H9 (cell line): Measurements from ENCODE around the gene UGT1A3. TPM values are rescaled to one million over a fixed set of nuclear protein-coding genes. Genes with fewer than 3 reads are reported as not detected.

Source experiments
- DNase-seq: peaks from one replicate; pipeline ENCODE4 v3.0.0-alpha.2; 2017
- H2AFZ ChIP-seq: one replicate; pipeline ENCODE4 v1.6.1; 2013; ENCODE audit warnings: mild to moderate bottlenecking, low read length, control low read depth, moderate library complexity
- H2AK5ac ChIP-seq: 2 replicates; pipeline ENCODE4 v1.6.1; 2013; ENCODE audit warnings: low read length, control low read depth, mixed read lengths; ENCODE audit not compliant: insufficient read length
- H2BK120ac ChIP-seq: one replicate; pipeline ENCODE4 v1.6.1; 2013; ENCODE audit warnings: low read depth, mild to moderate bottlenecking, low read length, control low read depth, inconsistent platforms; ENCODE audit not compliant: poor library complexity, severe bottlenecking
- H2BK12ac ChIP-seq: 2 replicates; pipeline ENCODE4 v1.6.1; 2013; ENCODE audit warnings: low read length, control low read depth, mixed read lengths, low read depth; ENCODE audit not compliant: insufficient read length
- H2BK15ac ChIP-seq: 2 replicates; pipeline ENCODE4 v1.6.1; 2013; ENCODE audit warnings: low read depth, low read length, control low read depth
- H2BK20ac ChIP-seq: one replicate; pipeline ENCODE4 v1.6.1; 2013; ENCODE audit warnings: low read depth, mild to moderate bottlenecking, low read length, control low read depth, inconsistent platforms; ENCODE audit not compliant: poor library complexity, severe bottlenecking
- H2BK5ac ChIP-seq: 2 replicates; pipeline ENCODE4 v1.6.1; 2013; ENCODE audit warnings: low read length, control low read depth, mixed read lengths; ENCODE audit not compliant: insufficient read length
- H3K14ac ChIP-seq: 2 replicates; pipeline ENCODE4 v1.6.1; 2013; ENCODE audit warnings: low read length, control low read depth; ENCODE audit not compliant: insufficient read depth
- H3K18ac ChIP-seq: 2 replicates; pipeline ENCODE4 v1.6.1; 2013; ENCODE audit warnings: low read depth, mild to moderate bottlenecking, mixed read lengths, low read length, control low read depth; ENCODE audit not compliant: insufficient read length
- H3K23ac ChIP-seq: 2 replicates; pipeline ENCODE4 v1.6.1; 2013; ENCODE audit warnings: low read length, control low read depth, mixed read lengths, low read depth; ENCODE audit not compliant: insufficient read length
- H3K23me2 ChIP-seq: 2 replicates; pipeline ENCODE4 v1.6.1; 2013; ENCODE audit warnings: low read depth, mild to moderate bottlenecking, mixed read lengths, low read length, control low read depth; ENCODE audit not compliant: insufficient read length, poor library complexity, severe bottlenecking
- H3K27ac ChIP-seq: 2 replicates; pipeline ENCODE4 v1.5.1; 2013; ENCODE audit warnings: low read length, control low read depth, mixed read lengths, low read depth; ENCODE audit not compliant: insufficient read length
- H3K27me3 ChIP-seq: 2 replicates; pipeline ENCODE4 v1.6.1; 2013; ENCODE audit warnings: low read length, control low read depth, inconsistent platforms; ENCODE audit not compliant: insufficient read depth
- H3K4ac ChIP-seq: 2 replicates; pipeline ENCODE4 v1.6.1; 2013; ENCODE audit warnings: low read depth, mild to moderate bottlenecking, control low read depth, inconsistent platforms, low read length, moderate library complexity
- H3K4me1 ChIP-seq: 2 replicates; pipeline ENCODE4 v1.6.1; 2013; ENCODE audit warnings: low read length, control low read depth, inconsistent platforms; ENCODE audit not compliant: insufficient read depth
- H3K4me2 ChIP-seq: 2 replicates; pipeline ENCODE4 v1.6.1; 2013; ENCODE audit warnings: low read length, control low read depth, mixed read lengths; ENCODE audit not compliant: insufficient read length, insufficient read depth
- H3K56ac ChIP-seq: 2 replicates; pipeline ENCODE4 v1.6.1; 2013; ENCODE audit warnings: low read depth, mild to moderate bottlenecking, mixed read lengths, low read length, control low read depth; ENCODE audit not compliant: insufficient read length
- H3K79me1 ChIP-seq: 2 replicates; pipeline ENCODE4 v1.6.1; 2013; ENCODE audit warnings: low read depth, mild to moderate bottlenecking, moderate library complexity, low read length, control low read depth, inconsistent platforms; ENCODE audit not compliant: insufficient read depth, poor library complexity, severe bottlenecking
- H3K79me2 ChIP-seq: 2 replicates; pipeline ENCODE4 v1.6.1; 2013; ENCODE audit warnings: low read length, control low read depth, inconsistent platforms; ENCODE audit not compliant: insufficient read depth
- H3K9ac ChIP-seq: 2 replicates; pipeline ENCODE4 v1.6.1; 2013; ENCODE audit warnings: low read length, control low read depth, mixed read lengths; ENCODE audit not compliant: insufficient read length; ENCODE audit errors: extremely low read depth
- H3K9me3 ChIP-seq: one replicate; pipeline ENCODE4 v1.6.1; 2013; ENCODE audit warnings: low read depth, low read length, inconsistent platforms; ENCODE audit not compliant: control insufficient read depth
- H3T11ph ChIP-seq: one replicate; pipeline ENCODE4 v1.6.1; 2013; ENCODE audit warnings: mild to moderate bottlenecking, low read length, control low read depth, inconsistent platforms
- H4K20me1 ChIP-seq: one replicate; pipeline ENCODE4 v1.6.1; 2013; ENCODE audit not compliant: control insufficient read depth, insufficient read length, insufficient read depth
- H4K5ac ChIP-seq: 2 replicates; pipeline ENCODE4 v1.6.1; 2013; ENCODE audit warnings: low read depth, mild to moderate bottlenecking, mixed read lengths, low read length, control low read depth; ENCODE audit not compliant: insufficient read length
- H4K8ac ChIP-seq: replicated peaks from 2 replicates; pipeline ENCODE4 v1.6.1; 2013; ENCODE audit warnings: low read length, control low read depth, mixed read lengths, low read depth; ENCODE audit not compliant: insufficient read length
- H4K91ac ChIP-seq: 2 replicates; pipeline ENCODE4 v1.6.1; 2013; ENCODE audit warnings: low read depth, mild to moderate bottlenecking, moderate library complexity, mixed read lengths, low read length, control low read depth; ENCODE audit not compliant: insufficient read length
- H3K27ac Mint-ChIP-seq, 3 experiments: 2 replicates in 2 of 3; 3 replicates in 1 of 3; pipeline ENCODE4 v1.8.0; 2020 to 2021; ENCODE audit warnings: mixed read lengths in 3 of 3, mild to moderate bottlenecking in 1 of 3, moderate library complexity in 1 of 3
- H3K27me3 Mint-ChIP-seq: 2 replicates; pipeline ENCODE4 v1.8.0; 2021; ENCODE audit warnings: low read depth, mild to moderate bottlenecking, moderate library complexity, mixed read lengths
- H3K36me3 Mint-ChIP-seq, 3 experiments: 2 replicates in 2 of 3; 3 replicates in 1 of 3; pipeline ENCODE4 v1.8.0; 2020 to 2021; ENCODE audit warnings: low read depth in 3 of 3, mixed read lengths in 3 of 3; ENCODE audit not compliant: insufficient read depth in 1 of 3
- H3K4me1 Mint-ChIP-seq, 2 experiments: 2 replicates each; pipeline ENCODE4 v1.8.0; 2020; ENCODE audit warnings: mixed read lengths in 2 of 2
- H3K4me3 Mint-ChIP-seq, 2 experiments: 2 replicates in 1 of 2; 3 replicates in 1 of 2; pipeline ENCODE4 v1.8.0; 2020 to 2021; ENCODE audit warnings: mild to moderate bottlenecking in 2 of 2, mixed read lengths in 2 of 2, moderate library complexity in 1 of 2
- H3K9me3 Mint-ChIP-seq, 2 experiments: 2 replicates in 1 of 2; 3 replicates in 1 of 2; pipeline ENCODE4 v1.8.0; 2020; ENCODE audit warnings: mild to moderate bottlenecking in 2 of 2, mixed read lengths in 2 of 2, moderate library complexity in 1 of 2
- WGBS: extraction: QIAGEN DNeasy Blood & Tissue Kit; methylation state at CpG from one replicate; pipeline ENCODE4 v1.1.7; 2013; ENCODE audit warnings: missing lambda C conversion rate, low lambda C conversion rate, mixed read lengths; ENCODE audit not compliant: insufficient read length; ENCODE audit errors: extremely low coverage; 5-methylcytosine and 5-hydroxymethylcytosine counted together
- total RNA-seq: library from RNA; stranded (reverse); gene quantifications from 2 replicates; pipeline ENCODE4 v1.2.1, GENCODE V29; 2021
- TF ChIP-seq, protein P1 (sequence below): fragments of 200-600 bp; sonication (generic); conservative IDR thresholded peaks from 3 replicates; pipeline ENCODE4 v1.8.0; 2021; ENCODE audit warnings: antibody characterized with exemption, mild to moderate bottlenecking

UGT1A3 gene
- total RNA-seq, 1 experiment from 2014 or later, result not detected

DNA sequence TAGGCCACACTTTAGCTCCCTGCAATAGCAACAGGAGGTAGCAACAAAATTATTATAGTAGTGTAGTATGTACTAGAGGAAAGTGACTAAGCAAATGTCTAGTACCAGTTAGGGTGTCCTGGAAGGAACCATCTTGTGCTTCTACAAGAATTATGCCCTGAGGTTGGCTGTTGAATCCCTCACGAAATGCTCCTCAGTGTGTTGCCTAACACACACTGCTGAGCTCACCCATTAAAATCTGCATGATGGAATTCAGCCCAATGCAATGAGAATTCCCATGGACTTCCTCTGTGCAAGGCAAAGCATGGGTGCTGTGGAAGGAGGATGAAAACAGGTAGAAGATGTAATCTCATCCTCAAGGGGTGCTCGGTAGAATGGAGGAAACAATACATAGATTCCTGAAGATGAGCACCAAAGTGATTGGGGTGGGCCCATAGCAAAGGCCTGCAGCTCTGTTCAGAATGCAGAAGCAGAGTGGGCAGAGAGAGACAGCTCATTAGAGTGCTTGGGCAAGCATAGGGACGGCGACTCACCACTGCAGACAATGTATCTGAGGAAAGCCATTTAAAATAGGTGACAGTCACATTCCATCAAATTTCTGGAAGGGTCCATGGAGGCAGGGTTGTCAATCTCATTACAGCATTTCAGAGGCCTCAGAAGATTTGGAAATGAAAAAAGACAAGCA lies 48.3 kb upstream of the UGT1A3 start:
- Histone ChIP-seq H2BK120ac (no peak overlapping the region), H2AFZ (no peak overlapping the region), H3K56ac (no peak overlapping the region), H3K23me2 (no peaks in the 10 kb centered on the region), H3K23ac (no peak overlapping the region), H2BK20ac (no peak overlapping the region), H3K9me3 (no peaks in the 10 kb centered on the region), H3K14ac (no peak overlapping the region), H3K18ac (no peak overlapping the region), H4K91ac (no peak overlapping the region), H2BK5ac (no peak overlapping the region), H2AK5ac (no peak overlapping the region), H3K4ac (no peak overlapping the region), H3K79me2 (no peaks in the 10 kb centered on the region), H4K20me1 (no peaks in the 10 kb centered on the region), H3K4me2 (no peak overlapping the region), H3K79me1 (no peaks in the 10 kb centered on the region), H2BK15ac (no peak overlapping the region), H3K4me1 (no peaks in the 10 kb centered on the region), H3K27me3 (no peaks in the 10 kb centered on the region), H2BK12ac (no peak overlapping the region), H3K27ac (no peak overlapping the region), H3T11ph (no peak overlapping the region), H3K9ac (no peak overlapping the region), H4K5ac (no peak overlapping the region), H4K8ac (no peak overlapping the region)
- H3K9me3 Mint-ChIP-seq, result no peaks in the 10 kb centered on the region
- H3K4me1 Mint-ChIP-seq, result no peaks in the 10 kb centered on the region
- peaks cover 3% of the 10 kb centered on the region; the same call in 1 of the 2 replicates for H3K27me3 Mint-ChIP-seq
- DNase-seq, result no peak
- no peak overlapping the region; a peak in 1 of 7 replicates for H3K27ac Mint-ChIP-seq
- no peaks in the 10 kb centered on the region for H3K36me3 Mint-ChIP-seq
- TF ChIP-seq, protein P1, sequence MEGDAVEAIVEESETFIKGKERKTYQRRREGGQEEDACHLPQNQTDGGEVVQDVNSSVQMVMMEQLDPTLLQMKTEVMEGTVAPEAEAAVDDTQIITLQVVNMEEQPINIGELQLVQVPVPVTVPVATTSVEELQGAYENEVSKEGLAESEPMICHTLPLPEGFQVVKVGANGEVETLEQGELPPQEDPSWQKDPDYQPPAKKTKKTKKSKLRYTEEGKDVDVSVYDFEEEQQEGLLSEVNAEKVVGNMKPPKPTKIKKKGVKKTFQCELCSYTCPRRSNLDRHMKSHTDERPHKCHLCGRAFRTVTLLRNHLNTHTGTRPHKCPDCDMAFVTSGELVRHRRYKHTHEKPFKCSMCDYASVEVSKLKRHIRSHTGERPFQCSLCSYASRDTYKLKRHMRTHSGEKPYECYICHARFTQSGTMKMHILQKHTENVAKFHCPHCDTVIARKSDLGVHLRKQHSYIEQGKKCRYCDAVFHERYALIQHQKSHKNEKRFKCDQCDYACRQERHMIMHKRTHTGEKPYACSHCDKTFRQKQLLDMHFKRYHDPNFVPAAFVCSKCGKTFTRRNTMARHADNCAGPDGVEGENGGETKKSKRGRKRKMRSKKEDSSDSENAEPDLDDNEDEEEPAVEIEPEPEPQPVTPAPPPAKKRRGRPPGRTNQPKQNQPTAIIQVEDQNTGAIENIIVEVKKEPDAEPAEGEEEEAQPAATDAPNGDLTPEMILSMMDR, result no peak
- no CpG with 5 or more reads among the region's 4 CpGs for WGBS
- H3K4me3 Mint-ChIP-seq, result no peak overlapping the region
